Measurements from ENCODE around the gene RRAD.
A peak's percentile ranks its signal among the peaks of the same experiment; 100 is the strongest.

The RRAD gene

GRCh38 chr16:66872943-66873684 lies 52.2 kb downstream of the RRAD start:
- peak; percentile 71 for TF ChIP-seq CTCF (conservative IDR thresholded peaks at IDR 0.05; ENCODE audit: control insufficient read depth, insufficient read depth, low read depth, low read length)
- H3K4me3 ChIP-seq (ENCODE audit: control insufficient read depth, low read depth, low read length), result peak overlapping the region; percentile 55
- DNase-seq (ENCODE audit: low read depth), result peak; percentile 100

- peak overlapping the region; percentile 55 for H3K4me3 ChIP-seq (ENCODE audit: control insufficient read depth, low read depth, low read length)
- DNase-seq (ENCODE audit: low read depth), result peak; percentile 18
- no peak for TF ChIP-seq CTCF (conservative IDR thresholded peaks at IDR 0.05; ENCODE audit: control insufficient read depth, insufficient read depth, low read depth, low read length)
Measured at GRCh38 chr16:66872559-66872942, 52.8 kb downstream of the RRAD start.

- no peak for TF ChIP-seq CTCF (conservative IDR thresholded peaks at IDR 0.05; ENCODE audit: control insufficient read depth, insufficient read depth, low read depth, low read length)
- no peak for DNase-seq (ENCODE audit: low read depth)
- no peak overlapping the region for H3K4me3 ChIP-seq (ENCODE audit: control insufficient read depth, low read depth, low read length)
Measured at GRCh38 chr16:66871840-66872239, 53.5 kb downstream of the RRAD start.
